ENCODE results near the gene ITSN1.

DNA sequence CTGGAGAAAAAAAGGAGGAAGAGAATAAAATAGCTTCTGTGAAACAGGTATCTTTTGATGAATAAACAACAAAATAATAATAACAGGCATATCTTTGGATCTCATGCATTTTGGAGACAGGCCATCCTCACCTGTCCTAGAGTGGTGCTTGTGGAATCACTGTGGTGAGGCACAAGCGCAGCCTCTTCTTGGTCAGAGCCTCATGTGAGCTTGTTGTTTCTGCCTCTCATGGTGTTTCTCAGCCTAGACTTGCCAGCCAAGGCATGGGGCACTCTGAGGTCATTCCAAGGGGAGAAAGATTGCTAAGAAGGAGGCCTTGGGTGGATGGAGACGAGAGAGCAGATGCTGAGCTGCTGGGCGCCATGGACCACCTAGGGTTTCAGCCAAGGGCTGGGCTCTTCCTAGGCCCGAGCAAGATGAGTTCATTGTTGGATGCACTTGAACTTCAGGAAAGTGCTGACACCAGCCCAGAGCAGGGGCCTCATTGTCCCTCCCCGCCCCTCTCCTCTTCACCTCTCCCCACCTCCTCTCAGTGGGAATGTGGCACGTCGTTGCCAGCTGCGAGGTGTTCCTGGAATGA, 223.8 kb downstream of the ITSN1 start:
- TF ChIP-seq CTCF (IDR thresholded peaks at IDR 0.05 in 4 of 5, conservative IDR thresholded peaks at IDR 0.05 in 1 of 5) (no peak), POLR2A (IDR thresholded peaks at IDR 0.05) (no peak)

Data from gastrocnemius medialis (tissue), 4 donors.